ENCODE results near the gene DPP10.

The DPP10 gene

DNA sequence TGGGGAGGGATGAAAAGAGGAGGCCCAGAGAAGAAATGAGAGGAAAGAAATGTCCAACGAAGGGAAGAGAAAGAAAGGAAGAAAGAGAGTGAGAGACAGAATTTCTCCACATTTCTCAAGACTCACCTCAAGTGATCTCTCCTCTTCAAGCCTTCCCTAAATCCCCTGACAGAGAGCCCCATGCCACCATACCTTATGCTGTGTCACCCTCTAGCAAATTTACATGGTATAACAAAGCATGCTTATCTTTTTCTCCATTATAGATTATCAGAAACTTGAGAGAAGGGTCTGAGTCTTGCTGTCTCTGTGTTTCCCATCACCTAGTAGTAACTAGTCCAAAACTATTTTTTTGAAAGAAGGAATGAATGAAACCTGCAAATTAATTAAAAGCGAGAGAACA lies 1208.4 kb downstream of the DPP10 start:
- H3F3A ChIP-seq (ENCODE audit: low read depth): no peaks in the 10 kb centered on the region

DNA sequence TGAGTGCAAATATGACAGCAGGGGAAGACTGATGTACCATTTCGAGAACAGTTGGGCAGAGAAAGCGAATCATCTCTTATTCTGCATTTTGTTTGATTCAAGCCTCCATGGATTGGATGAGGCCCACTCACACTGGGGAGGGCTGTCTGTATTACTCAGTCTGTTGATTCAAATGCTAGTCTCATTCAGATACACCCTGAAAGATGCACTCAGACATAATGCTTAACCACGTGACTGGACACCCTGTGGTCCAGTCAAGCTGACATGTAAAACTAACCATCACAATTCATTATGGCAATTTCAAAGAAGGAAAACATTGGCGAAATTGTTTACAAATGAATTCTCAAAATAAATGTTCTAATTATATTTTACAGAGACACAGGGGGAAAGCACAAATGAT lies 1210.2 kb downstream of the DPP10 start:
- H3K4me2 ChIP-seq (ENCODE audit: low read depth, low read length, poor library complexity, severe bottlenecking): no peak overlapping the region
- no peaks in the 10 kb centered on the region for H3F3A ChIP-seq (ENCODE audit: low read depth)
- no peaks in the 10 kb centered on the region for H3K4me1 ChIP-seq (ENCODE audit: insufficient read depth, low read length, poor library complexity, severe bottlenecking)
- no peaks in the 10 kb centered on the region for H4K20me1 ChIP-seq (ENCODE audit: insufficient read depth, low read length, poor library complexity, severe bottlenecking)
- no peak overlapping the region for H3K4me3 ChIP-seq (ENCODE audit: low read length, poor library complexity, severe bottlenecking)
- H3K36me3 ChIP-seq (ENCODE audit: insufficient read depth, low read length): no peaks in the 10 kb centered on the region
- H3K79me2 ChIP-seq (ENCODE audit: insufficient read depth, low read length): no peaks in the 10 kb centered on the region
- TF ChIP-seq, protein P1, sequence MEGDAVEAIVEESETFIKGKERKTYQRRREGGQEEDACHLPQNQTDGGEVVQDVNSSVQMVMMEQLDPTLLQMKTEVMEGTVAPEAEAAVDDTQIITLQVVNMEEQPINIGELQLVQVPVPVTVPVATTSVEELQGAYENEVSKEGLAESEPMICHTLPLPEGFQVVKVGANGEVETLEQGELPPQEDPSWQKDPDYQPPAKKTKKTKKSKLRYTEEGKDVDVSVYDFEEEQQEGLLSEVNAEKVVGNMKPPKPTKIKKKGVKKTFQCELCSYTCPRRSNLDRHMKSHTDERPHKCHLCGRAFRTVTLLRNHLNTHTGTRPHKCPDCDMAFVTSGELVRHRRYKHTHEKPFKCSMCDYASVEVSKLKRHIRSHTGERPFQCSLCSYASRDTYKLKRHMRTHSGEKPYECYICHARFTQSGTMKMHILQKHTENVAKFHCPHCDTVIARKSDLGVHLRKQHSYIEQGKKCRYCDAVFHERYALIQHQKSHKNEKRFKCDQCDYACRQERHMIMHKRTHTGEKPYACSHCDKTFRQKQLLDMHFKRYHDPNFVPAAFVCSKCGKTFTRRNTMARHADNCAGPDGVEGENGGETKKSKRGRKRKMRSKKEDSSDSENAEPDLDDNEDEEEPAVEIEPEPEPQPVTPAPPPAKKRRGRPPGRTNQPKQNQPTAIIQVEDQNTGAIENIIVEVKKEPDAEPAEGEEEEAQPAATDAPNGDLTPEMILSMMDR (conservative IDR thresholded peaks at IDR 0.05; ENCODE audit: low read length): no peak
- no peak for TF ChIP-seq EZH2phosphoT487 (IDR thresholded peaks at IDR 0.05; ENCODE audit: borderline replicate concordance)
- no peak overlapping the region for H2AFZ ChIP-seq (ENCODE audit: low read length)
- 0 out of 2 replicates have a peak, but pooled peaks cover 4% of the 10 kb centered on the region for H3K9me2 ChIP-seq (replicated peaks; ENCODE audit: low read depth, low read length)
- H3K9ac ChIP-seq (ENCODE audit: low read depth, low read length, poor library complexity, severe bottlenecking): no peak overlapping the region
- H3K9me3 ChIP-seq (ENCODE audit: insufficient read depth, low read depth, low read length): no peaks in the 10 kb centered on the region
- no peaks in the 10 kb centered on the region for H3K27me3 ChIP-seq (ENCODE audit: insufficient read depth, low read length, poor library complexity, severe bottlenecking)

More for the DNA sequence above, 1208.4 kb downstream of the DPP10 start:
- no peaks in the 10 kb centered on the region for H3K27me3 ChIP-seq (ENCODE audit: insufficient read depth, low read length, poor library complexity, severe bottlenecking)
- TF ChIP-seq EZH2phosphoT487 (IDR thresholded peaks at IDR 0.05; ENCODE audit: borderline replicate concordance): no peak
- TF ChIP-seq, protein P1 (conservative IDR thresholded peaks at IDR 0.05; ENCODE audit: low read length): no peak
- no peaks in the 10 kb centered on the region for H3K79me2 ChIP-seq (ENCODE audit: insufficient read depth, low read length)
- H3K4me2 ChIP-seq (ENCODE audit: low read depth, low read length, poor library complexity, severe bottlenecking): no peak overlapping the region
- no peak overlapping the region for H3K9ac ChIP-seq (ENCODE audit: low read depth, low read length, poor library complexity, severe bottlenecking)
- H4K20me1 ChIP-seq (ENCODE audit: insufficient read depth, low read length, poor library complexity, severe bottlenecking): no peaks in the 10 kb centered on the region
- no peaks in the 10 kb centered on the region for H3K4me1 ChIP-seq (ENCODE audit: insufficient read depth, low read length, poor library complexity, severe bottlenecking)
- no peak overlapping the region for H3K4me3 ChIP-seq (ENCODE audit: low read length, poor library complexity, severe bottlenecking)
- no peaks in the 10 kb centered on the region for H3K36me3 ChIP-seq (ENCODE audit: insufficient read depth, low read length)
- H3K9me2 ChIP-seq (replicated peaks; ENCODE audit: low read depth, low read length): no peaks in the 10 kb centered on the region
- no peak overlapping the region for H2AFZ ChIP-seq (ENCODE audit: low read length)
- H3K9me3 ChIP-seq (ENCODE audit: insufficient read depth, low read depth, low read length): no peaks in the 10 kb centered on the region

DNA sequence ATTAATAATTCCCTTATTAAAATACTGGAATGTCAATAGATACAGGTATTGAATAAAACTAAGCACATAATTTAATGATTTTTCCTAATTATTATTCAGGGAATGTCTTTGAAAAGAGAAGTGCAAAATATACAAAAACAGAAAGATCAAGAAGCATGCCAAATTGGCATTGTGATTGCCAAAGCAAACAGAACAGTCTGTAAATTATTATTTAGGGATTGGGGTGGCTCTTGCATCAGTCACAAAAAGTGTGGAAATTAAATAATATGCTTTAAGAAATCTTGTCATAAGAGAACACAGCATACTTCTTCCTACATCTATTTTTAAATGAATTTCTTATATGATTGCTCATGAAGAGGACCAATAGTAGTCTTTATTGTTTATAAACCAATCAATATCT lies 1211.9 kb downstream of the DPP10 start:
- H3K4me1 ChIP-seq (ENCODE audit: insufficient read depth, low read length, poor library complexity, severe bottlenecking): no peaks in the 10 kb centered on the region
- 0 out of 2 replicates have a peak, but pooled peaks cover 4% of the 10 kb centered on the region for H3K9me2 ChIP-seq (replicated peaks; ENCODE audit: low read depth, low read length)
- no peaks in the 10 kb centered on the region for H4K20me1 ChIP-seq (ENCODE audit: insufficient read depth, low read length, poor library complexity, severe bottlenecking)
- H2AFZ ChIP-seq (ENCODE audit: low read length): no peak overlapping the region
- no peaks in the 10 kb centered on the region for H3K9me3 ChIP-seq (ENCODE audit: insufficient read depth, low read depth, low read length)
- H3K4me3 ChIP-seq (ENCODE audit: low read length, poor library complexity, severe bottlenecking): no peak overlapping the region
- H3F3A ChIP-seq (ENCODE audit: low read depth): no peaks in the 10 kb centered on the region
- no peaks in the 10 kb centered on the region for H3K79me2 ChIP-seq (ENCODE audit: insufficient read depth, low read length)
- no peak overlapping the region for H3K4me2 ChIP-seq (ENCODE audit: low read depth, low read length, poor library complexity, severe bottlenecking)
- no peak for TF ChIP-seq EZH2phosphoT487 (IDR thresholded peaks at IDR 0.05; ENCODE audit: borderline replicate concordance)
- TF ChIP-seq, protein P1 (conservative IDR thresholded peaks at IDR 0.05; ENCODE audit: low read length): no peak
- no peak overlapping the region for H3K9ac ChIP-seq (ENCODE audit: low read depth, low read length, poor library complexity, severe bottlenecking)
- H3K27me3 ChIP-seq (ENCODE audit: insufficient read depth, low read length, poor library complexity, severe bottlenecking): no peaks in the 10 kb centered on the region
- no peaks in the 10 kb centered on the region for H3K36me3 ChIP-seq (ENCODE audit: insufficient read depth, low read length)
